Thoracic aorta (tissue), 2 donors: ENCODE data around the gene EHD4. TPM values are rescaled to one million over a fixed set of nuclear protein-coding genes. Genes with fewer than 3 reads are reported as not detected.
A peak's percentile ranks its signal among the peaks of the same experiment; 100 is the strongest.

Source experiments
- ATAC-seq: fragments of 150-250 bp; one replicate; pipeline ENCODE4 v1.8.0; 2017; ENCODE audit warnings: low read depth; ENCODE audit not compliant: insufficient number of reproducible peaks, low FRiP score
- DNase-seq: peaks from one replicate; pipeline ENCODE4 v3.0.0-alpha.2; 2020; ENCODE audit warnings: low spot score
- H3K27ac ChIP-seq, 2 donors: fragments of 200-600 bp; sonication (generic); 1 replicate in 1 of 2; 2 replicates in 1 of 2; pipeline ENCODE4 v1.5.1; 2016; ENCODE audit warnings: mild to moderate bottlenecking in 2 of 2, moderate library complexity in 2 of 2
- H3K27me3 ChIP-seq: fragments of 200-600 bp; sonication (generic); replicated peaks from 2 replicates; pipeline ENCODE4 v1.6.0; 2016; ENCODE audit warnings: mild to moderate bottlenecking; ENCODE audit not compliant: insufficient read depth
- H3K36me3 ChIP-seq: fragments of 200-600 bp; sonication (generic); one replicate; pipeline ENCODE4 v1.5.1; 2016
- H3K4me1 ChIP-seq, 2 donors: fragments of 200-600 bp; sonication (generic); 1 replicate in 1 of 2; 2 replicates in 1 of 2; pipeline versions ENCODE4 v1.5.1 to v1.6.0; 2016; ENCODE audit warnings: low read depth in 2 of 2, mild to moderate bottlenecking in 1 of 2; ENCODE audit not compliant: control insufficient read depth in 1 of 2
- H3K4me3 ChIP-seq: fragments of 200-600 bp; sonication (generic); 2 replicates; pipeline ENCODE4 v1.5.1; 2016; ENCODE audit warnings: mild to moderate bottlenecking
- H3K9me3 ChIP-seq: fragments of 200-600 bp; sonication (generic); 2 replicates; pipeline ENCODE4 v1.5.1; 2016
- CTCF ChIP-seq: fragments of 200-600 bp; sonication (generic); IDR thresholded peaks from one replicate; pipeline ENCODE4 v1.5.1; 2019; ENCODE audit warnings: antibody characterized with exemption
- total RNA-seq, 2 donors: library from RNA; depleted of rRNA; stranded (reverse); fragments of >200 nt; gene quantifications; one replicate each; pipeline versions ENCODE4 v1.1.0 to v1.2.3, GENCODE V29; 2016

The EHD4 gene
- total RNA-seq, 2 donors from 2014 or later = 43.6 to 48.1 TPM

GRCh38 chr15:41925086-41925608 is 47.2 kb downstream of the EHD4 start:
- H3K4me1 ChIP-seq = peaks cover 53 to 70% of the 10 kb centered on the region in 2 donors
- no peaks in the 10 kb centered on the region for H3K27me3 ChIP-seq
- no peak for TF ChIP-seq CTCF
- no peak overlapping the region for H3K4me3 ChIP-seq
- H3K9me3 ChIP-seq = no peaks in the 10 kb centered on the region
- ATAC-seq = no peak
- no peaks in the 10 kb centered on the region for H3K36me3 ChIP-seq
- no peak overlapping the region for H3K27ac ChIP-seq
- DNase-seq = no peak

GRCh38 chr15:41923401-41923997 is 48.9 kb downstream of the EHD4 start:
- Histone ChIP-seq H3K27me3 (no peaks in the 10 kb centered on the region), H3K9me3 (no peaks in the 10 kb centered on the region), H3K4me3 (no peak overlapping the region), H3K4me1 (peaks cover 46 to 70% of the 10 kb centered on the region in 2 donors), H3K27ac (no peak overlapping the region), H3K36me3 (peaks cover 6% of the 10 kb centered on the region)
- TF ChIP-seq CTCF = no peak
- no peak for ATAC-seq
- DNase-seq = no peak

- Histone ChIP-seq H3K4me3 (no peak overlapping the region), H3K27me3 (no peaks in the 10 kb centered on the region), H3K4me1 (peaks cover 52 to 70% of the 10 kb centered on the region in 2 donors), H3K27ac (no peak overlapping the region), H3K9me3 (no peaks in the 10 kb centered on the region), H3K36me3 (peaks cover 7% of the 10 kb centered on the region)
- ATAC-seq (no peak), DNase-seq (no peak)
- no peak for TF ChIP-seq CTCF
Measured at GRCh38 chr15:41922353-41922752, 50.0 kb downstream of the EHD4 start.

GRCh38 chr15:41921639-41922038 is 50.7 kb downstream of the EHD4 start:
- H3K27ac ChIP-seq = peak overlapping the region; percentile 32 to 68
- no peak overlapping the region for H3K4me3 ChIP-seq
- ATAC-seq = no peak
- H3K36me3 ChIP-seq = peaks cover 7% of the 10 kb centered on the region
- no peaks in the 10 kb centered on the region for H3K27me3 ChIP-seq
- TF ChIP-seq CTCF = no peak
- H3K4me1 ChIP-seq = peaks cover 48 to 71% of the 10 kb centered on the region in 2 donors
- H3K9me3 ChIP-seq = no peaks in the 10 kb centered on the region
- no peak for DNase-seq

- ATAC-seq (no peak), DNase-seq (no peak)
- no peak for TF ChIP-seq CTCF
- Histone ChIP-seq H3K27ac (peak overlapping the region; percentile 32 to 68), H3K36me3 (peaks cover 7% of the 10 kb centered on the region), H3K4me3 (no peak overlapping the region), H3K9me3 (no peaks in the 10 kb centered on the region), H3K27me3 (no peaks in the 10 kb centered on the region), H3K4me1 (peaks cover 46 to 71% of the 10 kb centered on the region in 2 donors)
Measured at GRCh38 chr15:41921167-41921566, 51.2 kb downstream of the EHD4 start.
